Measurements from ENCODE around the gene CFAP299.

The CFAP299 gene

DNA sequence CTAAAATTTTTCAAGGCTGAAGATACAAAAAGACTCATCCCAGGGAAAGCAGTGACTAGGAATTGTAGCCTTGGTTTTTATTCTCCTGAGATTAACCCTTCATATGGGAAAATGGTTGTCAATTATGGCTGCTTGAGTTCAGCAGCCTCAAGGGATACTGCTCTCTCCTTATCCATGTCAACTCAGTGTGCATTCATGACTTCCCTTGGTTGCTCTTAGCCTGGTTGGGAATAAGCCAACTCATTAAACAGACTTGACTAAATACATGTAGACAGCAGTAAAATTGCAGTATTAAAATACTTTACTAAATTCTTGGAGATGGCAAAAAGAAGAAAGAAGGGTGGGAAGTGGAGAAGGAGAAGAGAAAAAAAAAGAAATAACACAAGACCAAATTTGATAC, 650.5 kb downstream of the CFAP299 start:
- Histone ChIP-seq H3K9me3 (replicated peaks; ENCODE audit: insufficient read depth, low read length) (no peaks in the 10 kb centered on the region), H3K4me3 (ENCODE audit: low read length) (no peak overlapping the region), H3K27ac (ENCODE audit: low read length) (no peak overlapping the region), H2AFZ (ENCODE audit: low read length) (no peak overlapping the region), H3K4me2 (ENCODE audit: low read depth, low read length) (no peak overlapping the region), H3K27me3 (replicated peaks; ENCODE audit: insufficient read depth, low read length) (no peaks in the 10 kb centered on the region), H3K9me2 (replicated peaks; ENCODE audit: insufficient read depth, low read length) (no peaks in the 10 kb centered on the region), H3K4me1 (ENCODE audit: low read length) (no peaks in the 10 kb centered on the region), H4K20me1 (ENCODE audit: insufficient read depth, low read length) (no peaks in the 10 kb centered on the region), H3K36me3 (replicated peaks; ENCODE audit: insufficient read depth, low read length) (no peaks in the 10 kb centered on the region), H3K79me2 (ENCODE audit: low read length) (no peaks in the 10 kb centered on the region), H3F3A (ENCODE audit: insufficient read depth, low read length) (no peaks in the 10 kb centered on the region), H3K9ac (ENCODE audit: low read length) (no peak overlapping the region)
- TF ChIP-seq, protein P1, sequence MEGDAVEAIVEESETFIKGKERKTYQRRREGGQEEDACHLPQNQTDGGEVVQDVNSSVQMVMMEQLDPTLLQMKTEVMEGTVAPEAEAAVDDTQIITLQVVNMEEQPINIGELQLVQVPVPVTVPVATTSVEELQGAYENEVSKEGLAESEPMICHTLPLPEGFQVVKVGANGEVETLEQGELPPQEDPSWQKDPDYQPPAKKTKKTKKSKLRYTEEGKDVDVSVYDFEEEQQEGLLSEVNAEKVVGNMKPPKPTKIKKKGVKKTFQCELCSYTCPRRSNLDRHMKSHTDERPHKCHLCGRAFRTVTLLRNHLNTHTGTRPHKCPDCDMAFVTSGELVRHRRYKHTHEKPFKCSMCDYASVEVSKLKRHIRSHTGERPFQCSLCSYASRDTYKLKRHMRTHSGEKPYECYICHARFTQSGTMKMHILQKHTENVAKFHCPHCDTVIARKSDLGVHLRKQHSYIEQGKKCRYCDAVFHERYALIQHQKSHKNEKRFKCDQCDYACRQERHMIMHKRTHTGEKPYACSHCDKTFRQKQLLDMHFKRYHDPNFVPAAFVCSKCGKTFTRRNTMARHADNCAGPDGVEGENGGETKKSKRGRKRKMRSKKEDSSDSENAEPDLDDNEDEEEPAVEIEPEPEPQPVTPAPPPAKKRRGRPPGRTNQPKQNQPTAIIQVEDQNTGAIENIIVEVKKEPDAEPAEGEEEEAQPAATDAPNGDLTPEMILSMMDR (IDR thresholded peaks at IDR 0.05; ENCODE audit: low read length): no peak
- TF ChIP-seq EZH2phosphoT487 (IDR thresholded peaks at IDR 0.05; ENCODE audit: low read length): no peak
- TF ChIP-seq EZH2 (optimal IDR thresholded peaks at IDR 0.05; ENCODE audit: low read depth, low read length): no peak
- DNase-seq: no peak

DNA sequence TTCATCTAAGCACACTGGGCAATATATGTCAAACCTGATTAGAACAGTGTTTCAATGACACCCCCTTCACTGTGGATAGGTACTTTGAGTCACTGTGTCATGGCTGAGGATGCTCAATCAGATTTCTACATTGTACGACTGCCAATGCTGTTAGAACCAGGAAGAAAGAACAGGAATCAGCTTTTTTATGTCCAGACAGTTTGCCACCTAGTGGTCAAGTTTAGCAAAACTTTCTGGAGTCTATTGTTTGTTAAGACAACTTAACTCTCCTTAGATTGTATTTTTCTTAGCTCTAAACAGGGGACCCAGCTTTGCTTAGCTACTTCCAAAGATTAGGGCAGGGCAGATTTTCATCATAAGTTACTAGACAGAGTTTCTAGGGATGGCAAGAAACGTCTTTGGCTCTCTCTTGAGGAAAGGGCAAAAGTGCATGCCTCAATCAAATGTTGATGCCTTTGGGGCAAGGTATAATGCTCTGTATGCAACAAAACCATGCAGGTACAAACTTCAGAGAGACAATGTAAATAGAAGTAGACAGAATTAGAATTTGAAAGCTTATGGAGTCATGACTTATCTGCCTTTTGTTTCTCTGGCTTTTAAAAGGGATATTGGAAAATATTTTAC, 654.5 kb downstream of the CFAP299 start:
- H3K4me2 ChIP-seq (ENCODE audit: low read depth, low read length): no peak overlapping the region
- no peaks in the 10 kb centered on the region for H3K9me3 ChIP-seq (replicated peaks; ENCODE audit: insufficient read depth, low read length)
- no peaks in the 10 kb centered on the region for H3K9me2 ChIP-seq (replicated peaks; ENCODE audit: insufficient read depth, low read length)
- no peaks in the 10 kb centered on the region for H3F3A ChIP-seq (ENCODE audit: insufficient read depth, low read length)
- no peaks in the 10 kb centered on the region for H3K36me3 ChIP-seq (replicated peaks; ENCODE audit: insufficient read depth, low read length)
- no peak overlapping the region for H2AFZ ChIP-seq (ENCODE audit: low read length)
- H3K27ac ChIP-seq (ENCODE audit: low read length): no peak overlapping the region
- TF ChIP-seq, protein P1 (IDR thresholded peaks at IDR 0.05; ENCODE audit: low read length): peak; percentile 68
- no peak for TF ChIP-seq EZH2 (optimal IDR thresholded peaks at IDR 0.05; ENCODE audit: low read depth, low read length)
- H4K20me1 ChIP-seq (ENCODE audit: insufficient read depth, low read length): no peaks in the 10 kb centered on the region
- no peaks in the 10 kb centered on the region for H3K79me2 ChIP-seq (ENCODE audit: low read length)
- peak; percentile 63 for DNase-seq
- H3K4me1 ChIP-seq (ENCODE audit: low read length): no peaks in the 10 kb centered on the region
- no peak overlapping the region for H3K9ac ChIP-seq (ENCODE audit: low read length)
- no peak overlapping the region for H3K4me3 ChIP-seq (ENCODE audit: low read length)
- H3K27me3 ChIP-seq (replicated peaks; ENCODE audit: insufficient read depth, low read length): no peaks in the 10 kb centered on the region

DNA sequence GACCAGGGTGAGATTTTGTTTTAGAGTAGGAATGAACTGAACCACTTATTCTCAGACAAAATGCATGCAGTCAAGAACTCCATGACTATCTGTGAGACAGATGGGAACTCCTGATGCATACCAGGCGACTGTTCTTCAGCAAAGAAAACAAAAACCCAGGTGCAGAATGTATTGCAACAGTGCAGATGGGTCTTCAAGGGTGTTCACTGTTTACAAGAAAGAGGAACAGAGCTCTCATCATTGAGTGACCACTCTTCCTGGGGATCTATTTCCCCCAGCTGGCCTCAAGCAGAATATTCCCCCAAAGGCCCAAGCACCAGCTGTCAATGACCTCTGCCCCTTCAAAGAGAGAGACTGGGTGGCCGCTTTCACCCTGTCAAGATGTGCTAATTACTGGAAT, 655.3 kb downstream of the CFAP299 start:
- H3K36me3 ChIP-seq (replicated peaks; ENCODE audit: insufficient read depth, low read length): no peaks in the 10 kb centered on the region
- H3K4me3 ChIP-seq (ENCODE audit: low read length): no peak overlapping the region
- H3K9me3 ChIP-seq (replicated peaks; ENCODE audit: insufficient read depth, low read length): no peaks in the 10 kb centered on the region
- H3K9ac ChIP-seq (ENCODE audit: low read length): no peak overlapping the region
- no peaks in the 10 kb centered on the region for H3K4me1 ChIP-seq (ENCODE audit: low read length)
- no peaks in the 10 kb centered on the region for H3F3A ChIP-seq (ENCODE audit: insufficient read depth, low read length)
- no peak overlapping the region for H3K4me2 ChIP-seq (ENCODE audit: low read depth, low read length)
- no peak for TF ChIP-seq EZH2 (optimal IDR thresholded peaks at IDR 0.05; ENCODE audit: low read depth, low read length)
- TF ChIP-seq, protein P1 (IDR thresholded peaks at IDR 0.05; ENCODE audit: low read length): no peak
- TF ChIP-seq EZH2phosphoT487 (IDR thresholded peaks at IDR 0.05; ENCODE audit: low read length): no peak
- no peak overlapping the region for H2AFZ ChIP-seq (ENCODE audit: low read length)
- H3K27ac ChIP-seq (ENCODE audit: low read length): no peak overlapping the region
- no peaks in the 10 kb centered on the region for H3K9me2 ChIP-seq (replicated peaks; ENCODE audit: insufficient read depth, low read length)
- no peaks in the 10 kb centered on the region for H3K79me2 ChIP-seq (ENCODE audit: low read length)
- no peaks in the 10 kb centered on the region for H3K27me3 ChIP-seq (replicated peaks; ENCODE audit: insufficient read depth, low read length)
- H4K20me1 ChIP-seq (ENCODE audit: insufficient read depth, low read length): no peaks in the 10 kb centered on the region
- no peak for DNase-seq

Measured in MM.1S (cell line).